HepG2 (cell line): Measurements from ENCODE around the gene IGF2BP1. TPM values are rescaled to one million over a fixed set of nuclear protein-coding genes. Genes with fewer than 3 reads are reported as not detected.

ENCODE experiments used
- CHD2 ChIP-seq: IDR thresholded peaks from 2 replicates; pipeline ENCODE4 v1.6.1; 2011; ENCODE audit warnings: low read depth, low read length, improper control_type of control experiment
- GRHL1 ChIP-seq: sonication (generic); formaldehyde crosslinking; conservative IDR thresholded peaks from 2 replicates; pipeline ENCODE4 v1.8.0; 2022; ENCODE audit warnings: missing genetic modification reagents
- MAFG ChIP-seq: sonication (generic); formaldehyde crosslinking; IDR thresholded peaks from 2 replicates; pipeline ENCODE4 v1.5.1; 2020; ENCODE audit warnings: mild to moderate bottlenecking, missing genetic modification reagents
- RBAK ChIP-seq: sonication (generic); formaldehyde crosslinking; IDR thresholded peaks from 2 replicates; pipeline ENCODE4 v1.5.1; 2020; ENCODE audit warnings: mild to moderate bottlenecking, missing genetic modification reagents
- SKIL ChIP-seq: sonication (generic); formaldehyde crosslinking; IDR thresholded peaks from 2 replicates; pipeline ENCODE4 v1.8.0; 2022; ENCODE audit warnings: missing genetic modification reagents, mild to moderate bottlenecking, moderate library complexity, borderline replicate concordance
- SOX6 ChIP-seq, 2 experiments: fragments of 450-650 bp in 1 of 2; sonication (generic) in 1 of 2; formaldehyde crosslinking in 1 of 2; IDR thresholded peaks; 2 replicates each; pipeline versions ENCODE4 v1.4.0 to v1.6.1; 2017 to 2020; ENCODE audit warnings: antibody characterized with exemption in 1 of 2, mild to moderate bottlenecking in 1 of 2, missing genetic modification reagents in 1 of 2
- SSRP1 ChIP-seq: IDR thresholded peaks from 2 replicates; pipeline ENCODE4 v1.6.1; 2016; ENCODE audit warnings: control low read depth
- ZBTB3 ChIP-seq: sonication (generic); formaldehyde crosslinking; IDR thresholded peaks from 2 replicates; pipeline ENCODE4 v1.4.0; 2020; ENCODE audit warnings: low read depth, mild to moderate bottlenecking, moderate library complexity, missing genetic modification reagents, borderline replicate concordance
- ZNF121 ChIP-seq: sonication (generic); formaldehyde crosslinking; IDR thresholded peaks from 2 replicates; pipeline ENCODE4 v1.5.0; 2020; ENCODE audit warnings: mild to moderate bottlenecking, missing genetic modification reagents
- ZNF362 ChIP-seq: sonication (generic); formaldehyde crosslinking; IDR thresholded peaks from 2 replicates; pipeline ENCODE4 v1.4.0; 2020; ENCODE audit warnings: missing genetic modification reagents, mild to moderate bottlenecking, borderline replicate concordance
- polyA plus RNA-seq, 8 experiments: library from polyadenylated mRNA; depleted of rRNA in 3 of 8; stranded (reverse) in 7 of 8; unstranded in 1 of 8; fragments of >200 nt; fragmentation: Illumina TruSeq in 4 of 8; extraction: Trizol in 4 of 8; gene quantifications; 2 replicates each; pipeline versions ENCODE4 v1.2.1 to v1.2.3, GENCODE V29; 2011 to 2016; ENCODE audit warnings: low read depth in 4 of 8, missing spikeins in 1 of 8, mixed read lengths in 1 of 8; ENCODE audit not compliant: insufficient read depth in 1 of 8
- total RNA-seq, 5 experiments: library from RNA; depleted of rRNA; stranded (reverse); fragments of >200 nt; fragmentation: Illumina TruSeq; extraction: Trizol; gene quantifications; 2 replicates each; pipeline ENCODE4 v1.2.3, GENCODE V29; 2016; ENCODE audit warnings: low read depth in 1 of 5
- TF ChIP-seq, protein P1 (sequence below): sonication (generic); formaldehyde crosslinking; IDR thresholded peaks from 2 replicates; pipeline ENCODE4 v1.4.0; 2020; ENCODE audit warnings: missing genetic modification reagents, borderline replicate concordance
- TF ChIP-seq, protein P2 (sequence below): sonication (generic); formaldehyde crosslinking; IDR thresholded peaks from 2 replicates; pipeline ENCODE4 v1.5.0; 2020; ENCODE audit warnings: missing genetic modification reagents
- TF ChIP-seq, protein P3 (sequence below): IDR thresholded peaks from 2 replicates; pipeline ENCODE4 v1.6.1; 2016; ENCODE audit warnings: low read depth

IGF2BP1 gene
- total and polyA plus RNA-seq, 2 of the 13 experiments (the other 11 are each of a cell fraction or from before 2014, with no cell fraction given): 29.7 to 75.1 TPM

- TF ChIP-seq SKIL (no peak), SOX6 (IDR thresholded peaks at IDR 0.05) (no peak), SOX6 (CRISPR knock-in tag; IDR thresholded peaks at IDR 0.05) (peak; percentile 48), CHD2 (no peak), ZNF362 (CRISPR knock-in tag) (no peak), RBAK (CRISPR knock-in tag) (no peak), SSRP1 (CRISPR knock-in tag) (0 out of 2 replicates have a peak, but pooled peaks have one; percentile 36), ZNF121 (CRISPR knock-in tag) (no peak), ZBTB3 (CRISPR knock-in tag) (no peak), MAFG (no peak), GRHL1 (CRISPR knock-in tag) (no peak)
- TF ChIP-seq, protein P1, sequence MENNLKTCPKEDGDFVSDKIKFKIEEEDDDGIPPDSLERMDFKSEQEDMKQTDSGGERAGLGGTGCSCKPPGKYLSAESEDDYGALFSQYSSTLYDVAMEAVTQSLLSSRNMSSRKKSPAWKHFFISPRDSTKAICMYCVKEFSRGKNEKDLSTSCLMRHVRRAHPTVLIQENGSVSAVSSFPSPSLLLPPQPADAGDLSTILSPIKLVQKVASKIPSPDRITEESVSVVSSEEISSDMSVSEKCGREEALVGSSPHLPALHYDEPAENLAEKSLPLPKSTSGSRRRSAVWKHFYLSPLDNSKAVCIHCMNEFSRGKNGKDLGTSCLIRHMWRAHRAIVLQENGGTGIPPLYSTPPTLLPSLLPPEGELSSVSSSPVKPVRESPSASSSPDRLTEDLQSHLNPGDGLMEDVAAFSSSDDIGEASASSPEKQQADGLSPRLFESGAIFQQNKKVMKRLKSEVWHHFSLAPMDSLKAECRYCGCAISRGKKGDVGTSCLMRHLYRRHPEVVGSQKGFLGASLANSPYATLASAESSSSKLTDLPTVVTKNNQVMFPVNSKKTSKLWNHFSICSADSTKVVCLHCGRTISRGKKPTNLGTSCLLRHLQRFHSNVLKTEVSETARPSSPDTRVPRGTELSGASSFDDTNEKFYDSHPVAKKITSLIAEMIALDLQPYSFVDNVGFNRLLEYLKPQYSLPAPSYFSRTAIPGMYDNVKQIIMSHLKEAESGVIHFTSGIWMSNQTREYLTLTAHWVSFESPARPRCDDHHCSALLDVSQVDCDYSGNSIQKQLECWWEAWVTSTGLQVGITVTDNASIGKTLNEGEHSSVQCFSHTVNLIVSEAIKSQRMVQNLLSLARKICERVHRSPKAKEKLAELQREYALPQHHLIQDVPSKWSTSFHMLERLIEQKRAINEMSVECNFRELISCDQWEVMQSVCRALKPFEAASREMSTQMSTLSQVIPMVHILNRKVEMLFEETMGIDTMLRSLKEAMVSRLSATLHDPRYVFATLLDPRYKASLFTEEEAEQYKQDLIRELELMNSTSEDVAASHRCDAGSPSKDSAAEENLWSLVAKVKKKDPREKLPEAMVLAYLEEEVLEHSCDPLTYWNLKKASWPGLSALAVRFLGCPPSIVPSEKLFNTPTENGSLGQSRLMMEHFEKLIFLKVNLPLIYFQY: no peak
- TF ChIP-seq, protein P2, sequence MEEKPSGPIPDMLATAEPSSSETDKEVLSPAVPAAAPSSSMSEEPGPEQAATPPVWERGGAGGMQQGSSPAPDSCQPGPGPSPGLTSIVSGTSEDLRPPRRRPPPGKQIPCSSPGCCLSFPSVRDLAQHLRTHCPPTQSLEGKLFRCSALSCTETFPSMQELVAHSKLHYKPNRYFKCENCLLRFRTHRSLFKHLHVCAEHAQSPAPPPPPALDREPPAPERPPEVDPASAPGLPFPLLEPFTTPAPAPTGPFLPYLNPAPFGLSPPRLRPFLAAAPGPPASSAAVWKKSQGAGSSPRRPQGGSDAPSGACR (CRISPR knock-in tag): peak; percentile 61; the same call in 1 of the 2 replicates
- TF ChIP-seq, protein P3, sequence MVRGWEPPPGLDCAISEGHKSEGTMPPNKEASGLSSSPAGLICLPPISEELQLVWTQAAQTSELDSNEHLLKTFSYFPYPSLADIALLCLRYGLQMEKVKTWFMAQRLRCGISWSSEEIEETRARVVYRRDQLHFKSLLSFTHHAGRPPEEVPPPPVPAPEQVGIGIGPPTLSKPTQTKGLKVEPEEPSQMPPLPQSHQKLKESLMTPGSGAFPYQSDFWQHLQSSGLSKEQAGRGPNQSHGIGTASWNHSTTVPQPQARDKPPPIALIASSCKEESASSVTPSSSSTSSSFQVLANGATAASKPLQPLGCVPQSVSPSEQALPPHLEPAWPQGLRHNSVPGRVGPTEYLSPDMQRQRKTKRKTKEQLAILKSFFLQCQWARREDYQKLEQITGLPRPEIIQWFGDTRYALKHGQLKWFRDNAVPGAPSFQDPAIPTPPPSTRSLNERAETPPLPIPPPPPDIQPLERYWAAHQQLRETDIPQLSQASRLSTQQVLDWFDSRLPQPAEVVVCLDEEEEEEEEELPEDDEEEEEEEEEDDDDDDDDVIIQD (CRISPR knock-in tag): no peak
Measured at GRCh38 chr17:49031965-49032928, 35.1 kb downstream of the IGF2BP1 start (continued).
